ENCODE measurements around the gene ALLC.
"Not testable (repeated sequence)": the region's sequence is repeated elsewhere in the genome, so short reads cannot be mapped to it uniquely, and the experiment has no call there.

ALLC gene

GRCh38 chr2:3655871-3656761, 1.9 kb upstream of the ALLC start:
- DNase-seq (ENCODE audit: low read depth): no peak

GRCh38 chr2:3656762-3657721, 958 bp upstream of the ALLC start:
- no peak for DNase-seq (ENCODE audit: low read depth)

- DNase-seq (ENCODE audit: low read depth): no peak
These were observed 1.7 kb downstream of the ALLC start for GRCh38 chr2:3659447-3660432.

GRCh38 chr2:3660640-3661039, 2.6 kb downstream of the ALLC start:
- not testable (repeated sequence) for DNase-seq (ENCODE audit: low read depth)

GRCh38 chr2:3661149-3661660, 3.2 kb downstream of the ALLC start:
- no peak for DNase-seq (ENCODE audit: low read depth)

- no peak for DNase-seq (ENCODE audit: low read depth)
These were observed 4.2 kb downstream of the ALLC start for GRCh38 chr2:3662239-3662638.

GRCh38 chr2:3664118-3664517, 6.1 kb downstream of the ALLC start:
- DNase-seq (ENCODE audit: low read depth): no peak

GRCh38 chr2:3664925-3665324, 6.9 kb downstream of the ALLC start:
- no peak for DNase-seq (ENCODE audit: low read depth)

- no peak for DNase-seq (ENCODE audit: low read depth)
These were observed 8.0 kb downstream of the ALLC start for GRCh38 chr2:3665886-3666612.

- no peak for DNase-seq (ENCODE audit: low read depth)
These were observed 8.6 kb downstream of the ALLC start for GRCh38 chr2:3666613-3666975.

- DNase-seq (ENCODE audit: low read depth): no peak
These were observed 9.2 kb downstream of the ALLC start for GRCh38 chr2:3667151-3667631.

GRCh38 chr2:3669656-3670055, 11.7 kb downstream of the ALLC start:
- DNase-seq (ENCODE audit: low read depth): no peak

- DNase-seq (ENCODE audit: low read depth): no peak
These were observed 12.4 kb downstream of the ALLC start for GRCh38 chr2:3670376-3670775.

- DNase-seq (ENCODE audit: low read depth): no peak
These were observed 12.9 kb downstream of the ALLC start for GRCh38 chr2:3670941-3671340.

GRCh38 chr2:3672861-3673678, 15.1 kb downstream of the ALLC start:
- DNase-seq (ENCODE audit: low read depth): no peak

GRCh38 chr2:3674066-3674845, 16.3 kb downstream of the ALLC start:
- DNase-seq (ENCODE audit: low read depth): no peak

GRCh38 chr2:3675687-3676086, 17.7 kb downstream of the ALLC start:
- DNase-seq (ENCODE audit: low read depth): no peak

- no peak for DNase-seq (ENCODE audit: low read depth)
These were observed 19.4 kb downstream of the ALLC start for GRCh38 chr2:3677436-3677835.

- DNase-seq (ENCODE audit: low read depth): no peak
These were observed 20.2 kb downstream of the ALLC start for GRCh38 chr2:3678212-3678611.
